Nephron (organoid): ENCODE data around the gene TMTC2.

Experiments
- H3K27ac Mint-ChIP-seq, 3 experiments: 2 replicates each; pipeline ENCODE4 v1.8.0; 2020; ENCODE audit warnings: mixed read lengths in 3 of 3, mild to moderate bottlenecking in 2 of 3, moderate library complexity in 1 of 3
- H3K27me3 Mint-ChIP-seq: 2 replicates; pipeline ENCODE4 v1.8.0; 2021; ENCODE audit warnings: low read depth, mild to moderate bottlenecking, moderate library complexity, mixed read lengths
- H3K36me3 Mint-ChIP-seq: 2 replicates; pipeline ENCODE4 v1.8.0; 2020; ENCODE audit warnings: low read depth, mixed read lengths
- H3K4me1 Mint-ChIP-seq: 2 replicates; pipeline ENCODE4 v1.8.0; 2020; ENCODE audit warnings: mixed read lengths
- H3K4me3 Mint-ChIP-seq, 3 experiments: 2 replicates each; pipeline ENCODE4 v1.8.0; 2020; ENCODE audit warnings: mild to moderate bottlenecking in 3 of 3, mixed read lengths in 3 of 3, moderate library complexity in 2 of 3
- H3K9me3 Mint-ChIP-seq: 2 replicates; pipeline ENCODE4 v1.8.0; 2020; ENCODE audit warnings: mixed read lengths
- TF ChIP-seq, protein P1 (sequence below), 3 experiments: fragments of 200-600 bp; sonication (generic); IDR thresholded peaks; one replicate each; pipeline ENCODE4 v1.5.0; 2021; ENCODE audit warnings: antibody characterized with exemption in 3 of 3; ENCODE audit not compliant: unreplicated experiment in 3 of 3

Gene TMTC2

GRCh38 chr12:83052890-83053541, 366.3 kb downstream of the TMTC2 start:
- Mint-ChIP-seq H3K27me3 (no peaks in the 10 kb centered on the region), H3K27ac (no peak overlapping the region), H3K9me3 (no peaks in the 10 kb centered on the region), H3K36me3 (peaks cover 21% of the 10 kb centered on the region), H3K4me3 (no peak overlapping the region), H3K4me1 (peaks cover 6% of the 10 kb centered on the region)
- TF ChIP-seq, protein P1, sequence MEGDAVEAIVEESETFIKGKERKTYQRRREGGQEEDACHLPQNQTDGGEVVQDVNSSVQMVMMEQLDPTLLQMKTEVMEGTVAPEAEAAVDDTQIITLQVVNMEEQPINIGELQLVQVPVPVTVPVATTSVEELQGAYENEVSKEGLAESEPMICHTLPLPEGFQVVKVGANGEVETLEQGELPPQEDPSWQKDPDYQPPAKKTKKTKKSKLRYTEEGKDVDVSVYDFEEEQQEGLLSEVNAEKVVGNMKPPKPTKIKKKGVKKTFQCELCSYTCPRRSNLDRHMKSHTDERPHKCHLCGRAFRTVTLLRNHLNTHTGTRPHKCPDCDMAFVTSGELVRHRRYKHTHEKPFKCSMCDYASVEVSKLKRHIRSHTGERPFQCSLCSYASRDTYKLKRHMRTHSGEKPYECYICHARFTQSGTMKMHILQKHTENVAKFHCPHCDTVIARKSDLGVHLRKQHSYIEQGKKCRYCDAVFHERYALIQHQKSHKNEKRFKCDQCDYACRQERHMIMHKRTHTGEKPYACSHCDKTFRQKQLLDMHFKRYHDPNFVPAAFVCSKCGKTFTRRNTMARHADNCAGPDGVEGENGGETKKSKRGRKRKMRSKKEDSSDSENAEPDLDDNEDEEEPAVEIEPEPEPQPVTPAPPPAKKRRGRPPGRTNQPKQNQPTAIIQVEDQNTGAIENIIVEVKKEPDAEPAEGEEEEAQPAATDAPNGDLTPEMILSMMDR (IDR thresholded peaks at IDR 0.05; ENCODE audit: unreplicated experiment in 3 of 3), result no peak

DNA sequence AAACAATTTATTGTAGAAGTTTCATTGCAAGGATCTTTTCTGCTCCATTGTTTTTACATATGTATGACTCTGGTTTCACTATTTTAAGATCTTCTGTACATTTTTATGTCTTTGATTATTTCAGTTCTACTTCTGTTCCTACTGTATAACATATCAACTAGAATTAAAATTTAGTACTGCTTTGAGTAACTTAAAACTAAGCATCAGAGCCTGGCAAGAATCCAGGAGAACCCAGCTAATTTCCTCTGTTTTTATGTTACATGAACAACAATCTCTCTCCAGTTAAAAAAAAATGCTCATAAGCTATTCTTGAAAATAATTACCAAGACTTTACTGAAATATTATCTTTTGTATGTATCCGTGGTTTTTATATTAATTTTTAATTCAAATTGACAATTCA, 370.7 kb downstream of the TMTC2 start:
- peaks cover 12% of the 10 kb centered on the region for H3K36me3 Mint-ChIP-seq
- H3K9me3 Mint-ChIP-seq, result no peaks in the 10 kb centered on the region
- TF ChIP-seq, protein P1 (IDR thresholded peaks at IDR 0.05; ENCODE audit: unreplicated experiment in 3 of 3), result no peak
- peaks cover 11% of the 10 kb centered on the region for H3K4me1 Mint-ChIP-seq
- no peak overlapping the region for H3K4me3 Mint-ChIP-seq
- H3K27ac Mint-ChIP-seq, result peak overlapping the region in 1 of 3 experiments; percentile 74
- no peaks in the 10 kb centered on the region for H3K27me3 Mint-ChIP-seq

GRCh38 chr12:83059107-83059506, 372.4 kb downstream of the TMTC2 start:
- no peak overlapping the region for H3K27ac Mint-ChIP-seq
- H3K36me3 Mint-ChIP-seq, result peaks cover 8% of the 10 kb centered on the region
- H3K9me3 Mint-ChIP-seq, result no peaks in the 10 kb centered on the region
- no peak overlapping the region for H3K4me3 Mint-ChIP-seq
- no peaks in the 10 kb centered on the region for H3K27me3 Mint-ChIP-seq
- TF ChIP-seq, protein P1 (IDR thresholded peaks at IDR 0.05; ENCODE audit: unreplicated experiment in 3 of 3), result no peak
- peaks cover 11% of the 10 kb centered on the region for H3K4me1 Mint-ChIP-seq

- Mint-ChIP-seq H3K27me3 (no peaks in the 10 kb centered on the region), H3K36me3 (peaks cover 24% of the 10 kb centered on the region), H3K9me3 (peaks cover 20% of the 10 kb centered on the region), H3K27ac (peak overlapping the region in 1 of 3 experiments; percentile 8), H3K4me1 (peaks cover 14% of the 10 kb centered on the region), H3K4me3 (no peak overlapping the region)
- TF ChIP-seq, protein P1 (IDR thresholded peaks at IDR 0.05; ENCODE audit: unreplicated experiment in 3 of 3), result no peak
Measured at GRCh38 chr12:83065562-83065961, 378.9 kb downstream of the TMTC2 start.

- Mint-ChIP-seq H3K4me3 (no peak overlapping the region), H3K4me1 (peaks cover 10% of the 10 kb centered on the region), H3K27me3 (no peaks in the 10 kb centered on the region), H3K9me3 (peaks cover 40% of the 10 kb centered on the region), H3K36me3 (peaks cover 43% of the 10 kb centered on the region), H3K27ac (no peak overlapping the region)
- TF ChIP-seq, protein P1 (IDR thresholded peaks at IDR 0.05; ENCODE audit: unreplicated experiment in 3 of 3), result no peak
Measured at GRCh38 chr12:83067981-83068380, 381.3 kb downstream of the TMTC2 start.

DNA sequence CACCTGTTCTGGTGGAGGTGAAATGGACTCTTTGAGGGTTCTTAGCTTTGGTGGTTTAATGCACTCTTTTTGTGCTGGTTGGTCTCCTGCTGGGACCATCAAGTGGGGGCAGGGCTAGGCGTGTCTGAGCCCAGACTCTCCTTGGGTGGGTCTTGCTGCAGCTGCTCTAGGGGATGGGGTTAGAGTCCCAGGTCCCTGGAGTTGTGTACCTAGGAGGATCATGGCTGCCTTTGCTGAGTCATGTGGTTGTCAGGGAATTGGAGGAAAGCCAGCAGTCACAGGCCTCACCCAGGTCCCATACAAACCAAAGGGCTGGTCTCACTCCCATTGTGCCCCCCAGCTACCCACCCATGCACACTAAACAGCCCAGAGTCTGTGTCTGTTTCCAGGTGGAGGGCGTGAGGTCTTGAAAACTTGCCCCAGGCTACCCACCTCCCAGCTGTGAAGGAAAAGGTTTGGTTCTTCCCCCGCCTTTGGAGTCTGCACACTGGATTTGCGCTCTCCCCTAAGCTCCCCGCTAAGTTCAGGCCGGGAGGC, 387.7 kb downstream of the TMTC2 start:
- Mint-ChIP-seq H3K4me1 (no peaks in the 10 kb centered on the region), H3K4me3 (no peak overlapping the region), H3K36me3 (peaks cover 63% of the 10 kb centered on the region), H3K9me3 (peaks cover 40% of the 10 kb centered on the region), H3K27me3 (no peaks in the 10 kb centered on the region), H3K27ac (no peak overlapping the region)
- TF ChIP-seq, protein P1 (IDR thresholded peaks at IDR 0.05; ENCODE audit: unreplicated experiment in 3 of 3), result no peak
